MM.1S (cell line): ENCODE data around the gene ZNF608.

Source experiments
- DNase-seq: peaks from one replicate; pipeline ENCODE4 v3.0.0-alpha.2; 2015
- H2AFZ ChIP-seq: fragments of 300-600 bp; sonication (generic); 2 replicates; pipeline ENCODE4 v1.6.0; 2016; ENCODE audit warnings: antibody characterized with exemption, low read length
- H3F3A ChIP-seq: fragments of 300-600 bp; sonication (generic); 2 replicates; pipeline ENCODE4 v1.6.1; 2016; ENCODE audit warnings: mild to moderate bottlenecking, antibody characterized with exemption, low read length, moderate library complexity, mixed read lengths; ENCODE audit not compliant: insufficient read depth
- H3K27ac ChIP-seq: fragments of 300-600 bp; sonication (generic); 2 replicates; pipeline ENCODE4 v1.5.1; 2016; ENCODE audit warnings: mild to moderate bottlenecking, low read length
- H3K27me3 ChIP-seq: fragments of 300-600 bp; sonication (generic); replicated peaks from 2 replicates; pipeline ENCODE4 v1.6.0; 2016; ENCODE audit warnings: low read length; ENCODE audit not compliant: insufficient read depth
- H3K36me3 ChIP-seq: fragments of 300-600 bp; sonication (generic); replicated peaks from 2 replicates; pipeline ENCODE4 v1.6.1; 2016; ENCODE audit warnings: mild to moderate bottlenecking, low read length, mixed read lengths; ENCODE audit not compliant: insufficient read depth
- H3K4me1 ChIP-seq: fragments of 300-600 bp; sonication (generic); 2 replicates; pipeline ENCODE4 v1.6.1; 2016; ENCODE audit warnings: low read length, mixed read lengths
- H3K4me2 ChIP-seq: fragments of 300-600 bp; sonication (generic); 2 replicates; pipeline ENCODE4 v1.6.0; 2016; ENCODE audit warnings: low read depth, low read length
- H3K4me3 ChIP-seq: fragments of 300-600 bp; sonication (generic); 2 replicates; pipeline ENCODE4 v1.5.1; 2016; ENCODE audit warnings: low read length, mixed read lengths
- H3K79me2 ChIP-seq: fragments of 300-600 bp; sonication (generic); 2 replicates; pipeline ENCODE4 v1.6.1; 2016; ENCODE audit warnings: mixed run types, low read length, mixed read lengths
- H3K9ac ChIP-seq: fragments of 300-600 bp; sonication (generic); 2 replicates; pipeline ENCODE4 v1.6.1; 2016; ENCODE audit warnings: low read length, mixed read lengths
- H3K9me2 ChIP-seq: fragments of 300-600 bp; sonication (generic); replicated peaks from 2 replicates; pipeline ENCODE4 v1.6.1; 2016; ENCODE audit warnings: mild to moderate bottlenecking, low read length, mixed read lengths; ENCODE audit not compliant: insufficient read depth
- H3K9me3 ChIP-seq: fragments of 300-600 bp; sonication (generic); replicated peaks from 2 replicates; pipeline ENCODE4 v1.6.1; 2016; ENCODE audit warnings: mild to moderate bottlenecking, low read length, mixed read lengths; ENCODE audit not compliant: insufficient read depth
- H4K20me1 ChIP-seq: fragments of 300-600 bp; sonication (generic); 2 replicates; pipeline ENCODE4 v1.6.1; 2016; ENCODE audit warnings: mild to moderate bottlenecking, low read length, moderate library complexity, mixed read lengths; ENCODE audit not compliant: insufficient read depth
- CTCF ChIP-seq: fragments of 300-600 bp; sonication (generic); IDR thresholded peaks from 2 replicates; pipeline ENCODE4 v1.5.1; 2016; ENCODE audit warnings: antibody characterized with exemption, low read length, mixed read lengths
- EZH2 ChIP-seq: fragments of 300-600 bp; sonication (generic); optimal IDR thresholded peaks from 2 replicates; pipeline ENCODE3; 2017; ENCODE audit warnings: low read depth, mild to moderate bottlenecking, antibody characterized with exemption, low read length, mixed read lengths
- EZH2phosphoT487 ChIP-seq: fragments of 300-600 bp; sonication (generic); IDR thresholded peaks from 2 replicates; pipeline ENCODE4 v1.6.1; 2018; ENCODE audit warnings: antibody characterized with exemption, low read length

The ZNF608 gene

GRCh38 chr5:124748687-124749594 lies 2.5 kb upstream of the ZNF608 start:
- H2AFZ ChIP-seq = peak overlapping the region; percentile 85
- peak overlapping the region; percentile 85; the same call in 1 of the 2 replicates for H3K9ac ChIP-seq
- no peaks in the 10 kb centered on the region for H3K36me3 ChIP-seq
- DNase-seq = peak; percentile 84
- TF ChIP-seq EZH2phosphoT487 (no peak), EZH2 (no peak), CTCF (no peak)
- H3K9me2 ChIP-seq = no peaks in the 10 kb centered on the region
- H3K27me3 ChIP-seq = no peaks in the 10 kb centered on the region
- no peaks in the 10 kb centered on the region for H3K4me1 ChIP-seq
- no peaks in the 10 kb centered on the region for H4K20me1 ChIP-seq
- H3K9me3 ChIP-seq = no peaks in the 10 kb centered on the region
- H3K27ac ChIP-seq = peak overlapping the region; percentile 77; the same call in 1 of the 2 replicates
- H3K4me2 ChIP-seq = peak overlapping the region; percentile 74
- no peaks in the 10 kb centered on the region for H3K79me2 ChIP-seq
- H3F3A ChIP-seq = 0 out of 2 replicates have a peak, but pooled peaks cover 10% of the 10 kb centered on the region
- peak overlapping the region; percentile 78 for H3K4me3 ChIP-seq

GRCh38 chr5:124747791-124748686 lies 1.6 kb upstream of the ZNF608 start:
- Histone ChIP-seq H4K20me1 (no peaks in the 10 kb centered on the region), H3K79me2 (no peaks in the 10 kb centered on the region), H3K9me2 (no peaks in the 10 kb centered on the region), H3F3A (0 out of 2 replicates have a peak, but pooled peaks cover 10% of the 10 kb centered on the region), H3K4me2 (peak overlapping the region; percentile 74), H3K27me3 (no peaks in the 10 kb centered on the region), H3K4me3 (peak overlapping the region; percentile 78), H3K4me1 (no peaks in the 10 kb centered on the region), H2AFZ (peak overlapping the region; percentile 86), H3K9me3 (no peaks in the 10 kb centered on the region), H3K9ac (peak overlapping the region; percentile 85), H3K27ac (peak overlapping the region; percentile 77; the same call in 1 of the 2 replicates), H3K36me3 (no peaks in the 10 kb centered on the region)
- TF ChIP-seq CTCF = no peak
- DNase-seq = peak; percentile 43

- Histone ChIP-seq H3K9me3 (no peaks in the 10 kb centered on the region), H3K36me3 (no peaks in the 10 kb centered on the region), H3K4me2 (peak overlapping the region; percentile 74), H3K27ac (peak overlapping the region; percentile 77; the same call in 1 of the 2 replicates), H3K9me2 (no peaks in the 10 kb centered on the region), H3F3A (0 out of 2 replicates have a peak, but pooled peaks cover 10% of the 10 kb centered on the region), H3K79me2 (no peaks in the 10 kb centered on the region), H3K27me3 (no peaks in the 10 kb centered on the region), H4K20me1 (no peaks in the 10 kb centered on the region), H3K9ac (peak overlapping the region; percentile 85), H3K4me1 (no peaks in the 10 kb centered on the region), H3K4me3 (peak overlapping the region; percentile 78), H2AFZ (peak overlapping the region; percentile 86)
- TF ChIP-seq EZH2phosphoT487 (no peak), CTCF (no peak), EZH2 (no peak)
- DNase-seq = peak; percentile 66
Observed at GRCh38 chr5:124746916-124747790, 714 bp upstream of the ZNF608 start.
